K562 (cell line): ENCODE data around the gene CDT1. TPM values are rescaled to one million over a fixed set of nuclear protein-coding genes. Genes with fewer than 3 reads are reported as not detected.

Experiments
- ATAC-seq: fragments of 200-7000 bp; cut with Tn5 transposase; 3 replicates; pipeline ENCODE4 v1.9.1; 2020; ENCODE audit warnings: moderate library complexity
- BruUV-seq: library from RNA; stranded (reverse); fragments of 400-500 nt; replicated peaks from 2 replicates; lab custom pipeline; 2021; lab: Mats Ljungman, UMichigan
- CTCF ChIA-PET: fragments of 300-600 bp; formaldehyde crosslinking; extraction: SDS; loops from one replicate; lab custom pipeline; 2021; ENCODE audit warnings: low intra/inter-chr PET ratio; lab: Yijun Ruan, JAX
- POLR2A ChIA-PET: fragments of 300-600, 350-650 bp; sonication (Branson Sonifier 250); formaldehyde crosslinking; extraction: SDS; loops from one replicate; lab custom pipeline; 2021; ENCODE audit warnings: antibody characterized with exemption, inconsistent platforms; lab: Yijun Ruan, JAX
- DNase-seq, 4 experiments: peaks; one replicate each; pipeline versions ENCODE4 v3.0.0 to v3.0.0-alpha.2; 2011 to 2018; ENCODE audit warnings: low spot score in 3 of 4, mixed read lengths in 3 of 4; ENCODE audit errors: extremely low read depth in 1 of 4
- FAIRE-seq: peaks from 2 replicates; lab custom pipeline; 2011; peaks lifted over from hg19 to GRCh38; lab: Jason Lieb, UNC
- H2AFZ ChIP-seq: 2 replicates; pipeline ENCODE4 v1.6.0; 2011; ENCODE audit warnings: low read depth, low read length, control low read depth, inconsistent platforms
- H3K27ac ChIP-seq: fragments of 200-600 bp; 3 replicates; pipeline ENCODE4 v1.8.0; 2011; ENCODE audit warnings: low read depth, mild to moderate bottlenecking, control low read depth, inconsistent platforms, low read length, moderate library complexity, mixed read lengths; ENCODE audit errors: extremely low read depth
- H3K27me3 ChIP-seq, 2 experiments: fragments of 300-600 bp in 1 of 2; 2 replicates in 1 of 2; 3 replicates in 1 of 2; pipeline versions ENCODE4 v1.6.0 to v1.8.0; 2011; ENCODE audit warnings: inconsistent platforms in 2 of 2, low read length in 2 of 2, mild to moderate bottlenecking in 1 of 2, mixed read lengths in 1 of 2, moderate library complexity in 1 of 2; ENCODE audit not compliant: control insufficient read depth in 2 of 2, insufficient read depth in 2 of 2
- H3K36me3 ChIP-seq: fragments of 300-600 bp; 3 replicates; pipeline ENCODE4 v1.8.0; 2011; ENCODE audit warnings: mild to moderate bottlenecking, low read length, inconsistent platforms; ENCODE audit not compliant: control insufficient read depth, insufficient read depth
- H3K4me1 ChIP-seq, 2 experiments: fragments of 200-600 bp in 1 of 2; replicated peaks in 1 of 2; 2 replicates in 1 of 2; 3 replicates in 1 of 2; pipeline versions ENCODE4 v1.5.1 to v1.8.0; 2011; ENCODE audit warnings: inconsistent platforms in 2 of 2, low read length in 2 of 2, mild to moderate bottlenecking in 1 of 2, mixed read lengths in 1 of 2, moderate library complexity in 1 of 2; ENCODE audit not compliant: control insufficient read depth in 2 of 2, insufficient read depth in 2 of 2
- H3K4me2 ChIP-seq: 2 replicates; pipeline ENCODE4 v1.6.1; 2011; ENCODE audit warnings: low read length, control low read depth, inconsistent platforms, mixed read lengths; ENCODE audit not compliant: insufficient read depth
- H3K4me3 ChIP-seq: fragments of 200-600 bp; sonication (generic), shearing (Covaris generic); 2 replicates; pipeline ENCODE4 v1.5.1; 2016; ENCODE audit warnings: control low read depth, inconsistent platforms
- H3K79me2 ChIP-seq: fragments of 200-600 bp; 3 replicates; pipeline ENCODE4 v1.8.0; 2011; ENCODE audit warnings: low read length, inconsistent platforms; ENCODE audit not compliant: control insufficient read depth, insufficient read depth
- H3K9ac ChIP-seq, 2 experiments: 2 replicates each; pipeline versions ENCODE4 v1.6.0 to v1.6.1; 2011; ENCODE audit warnings: low read depth in 2 of 2, low read length in 2 of 2, control low read depth in 1 of 2, inconsistent platforms in 1 of 2, mild to moderate bottlenecking in 1 of 2, mixed read lengths in 1 of 2; ENCODE audit not compliant: insufficient read depth in 1 of 2
- H3K9me1 ChIP-seq: one replicate; pipeline ENCODE4 v1.6.0; 2011; ENCODE audit warnings: inconsistent platforms, mild to moderate bottlenecking, low read length, moderate library complexity; ENCODE audit not compliant: control insufficient read depth, insufficient read depth
- H3K9me3 ChIP-seq: replicated peaks from 2 replicates; pipeline ENCODE4 v1.5.1; 2011; ENCODE audit warnings: low read depth, low read length, inconsistent platforms; ENCODE audit not compliant: control insufficient read depth, insufficient read depth
- H4K20me1 ChIP-seq: replicated peaks from 2 replicates; pipeline ENCODE4 v1.6.1; 2011; ENCODE audit warnings: low read length, inconsistent platforms, mixed read lengths; ENCODE audit not compliant: control insufficient read depth, insufficient read depth
- BHLHE40 ChIP-seq: IDR thresholded peaks from 2 replicates; pipeline ENCODE4 v1.6.1; 2011; ENCODE audit warnings: low read length, improper control_type of control experiment
- HMGN3 ChIP-seq: IDR thresholded peaks from 2 replicates; pipeline ENCODE4 v1.6.1; 2011; ENCODE audit warnings: borderline replicate concordance, low read depth, mild to moderate bottlenecking, mixed read lengths, low read length; ENCODE audit not compliant: insufficient read length; ENCODE audit errors: extremely low read depth
- KDM5B ChIP-seq: fragments of 200-600 bp; sonication (generic); IDR thresholded peaks from 2 replicates; pipeline ENCODE4 v1.6.1; 2012; ENCODE audit warnings: low read depth, mild to moderate bottlenecking, moderate library complexity, low read length, control low read depth, inconsistent platforms; ENCODE audit not compliant: insufficient replicate concordance
- LARP7 ChIP-seq: fragments of 450-650 bp; IDR thresholded peaks from 2 replicates; pipeline ENCODE4 v1.6.1; 2016
- MAX ChIP-seq: sonication (generic); formaldehyde crosslinking; IDR thresholded peaks from 2 replicates; pipeline ENCODE4 v1.9.0; 2022; ENCODE audit warnings: mild to moderate bottlenecking, missing genetic modification reagents
- NCOA6 ChIP-seq: fragments of 450-650 bp; IDR thresholded peaks from 2 replicates; pipeline ENCODE4 v1.6.1; 2017; ENCODE audit warnings: mild to moderate bottlenecking
- NFIX ChIP-seq: fragments of 250-450 bp; sonication (Bioruptor Pico); IDR thresholded peaks from 2 replicates; pipeline ENCODE4 v1.4.0; 2020; ENCODE audit warnings: low read depth, mild to moderate bottlenecking, moderate library complexity
- RAD21 ChIP-seq, 2 experiments: fragments of 250-450 bp in 1 of 2; fragments of 450-650 bp in 1 of 2; sonication (Bioruptor Pico) in 1 of 2; formaldehyde crosslinking in 1 of 2; IDR thresholded peaks in 1 of 2; conservative IDR thresholded peaks in 1 of 2; 2 replicates each; pipeline versions ENCODE4 v1.4.0 to v1.8.0; 2020 to 2022; ENCODE audit warnings: mild to moderate bottlenecking in 2 of 2, moderate library complexity in 1 of 2
- RBFOX2 ChIP-seq: fragments of 200-400 bp; formaldehyde crosslinking; IDR thresholded peaks from 2 replicates; pipeline ENCODE4 v1.6.1; 2017; ENCODE audit warnings: low read depth, mild to moderate bottlenecking, low read length, moderate library complexity
- ZC3H8 ChIP-seq: fragments of 450-650 bp; IDR thresholded peaks from 2 replicates; pipeline ENCODE4 v1.6.1; 2017
- ZNF639 ChIP-seq, 2 experiments: fragments of 200-800 bp in 1 of 2; sonication (Bioruptor generic) in 1 of 2; sonication (generic) in 1 of 2; formaldehyde crosslinking in 1 of 2; IDR thresholded peaks in 1 of 2; conservative IDR thresholded peaks in 1 of 2; 2 replicates each; pipeline versions ENCODE4 v1.5.0 to v1.6.1; 2016 to 2020; ENCODE audit warnings: missing compliant biosample characterization in 1 of 2, missing genetic modification characterization in 1 of 2, missing genetic modification reagents in 1 of 2
- ZNF766 ChIP-seq: fragments of 200-800 bp; sonication (Bioruptor generic); conservative IDR thresholded peaks from 2 replicates; pipeline ENCODE4 v1.6.1; 2016; ENCODE audit warnings: missing genetic modification characterization, missing compliant biosample characterization
- ZNF785 ChIP-seq: fragments of 250-450 bp; sonication (Bioruptor Pico); IDR thresholded peaks from 2 replicates; pipeline ENCODE4 v1.4.0; 2020; ENCODE audit warnings: mild to moderate bottlenecking
- WGBS: fragments of 100-300 bp; shearing (Covaris generic); methylation state at CpG from one replicate; pipeline ENCODE4 v1.1.6; 2016; ENCODE audit warnings: low coverage, mixed read lengths; ENCODE audit not compliant: insufficient coverage; ENCODE audit errors: missing lambda C conversion rate; 5-methylcytosine and 5-hydroxymethylcytosine counted together
- in situ Hi-C: fragments of 300-500 bp; cut with MboI; formaldehyde crosslinking; loops from 4 replicates; pipeline ENCODE4 v1.15.0; 2018; ENCODE audit warnings: inconsistent platforms, mixed read lengths
- intact Hi-C: fragments of 100-400 bp; cut with micrococcal nuclease; formaldehyde crosslinking; loops from 2 replicates; pipeline ENCODE4 v1.14.2; 2022
- polyA plus RNA-seq, 8 experiments: library from polyadenylated mRNA; depleted of rRNA in 4 of 8; stranded (reverse) in 5 of 8; unstranded in 3 of 8; fragments of >200 nt; fragmentation: Nextera tagmentation in 2 of 8; fragmentation: Illumina TruSeq in 1 of 8; extraction: Ambion mirVana in 2 of 8; extraction: Trizol in 1 of 8; gene quantifications; 2 replicates each; pipeline versions ENCODE4 v1.2.1 to v1.2.3, GENCODE V29; 2011 to 2014; ENCODE audit warnings: inconsistent platforms in 1 of 8, missing spikeins in 1 of 8
- total RNA-seq, 7 experiments: library from RNA; depleted of rRNA in 6 of 7; stranded (reverse); fragments of >200 nt in 6 of 7; fragmentation: Illumina TruSeq in 2 of 7; extraction: Trizol in 2 of 7; gene quantifications; 2 replicates each; pipeline versions ENCODE4 v1.2.1 to v1.2.3, GENCODE V29; 2011 to 2021; ENCODE audit warnings: low replicate concordance in 1 of 7
- TF ChIP-seq, protein P1 (sequence below), 2 experiments: fragments of 250-450 bp in 1 of 2; fragments of 450-650 bp in 1 of 2; sonication (Bioruptor Pico) in 1 of 2; IDR thresholded peaks; 2 replicates each; pipeline versions ENCODE4 v1.6.1 to v1.8.0; 2016 to 2021; ENCODE audit warnings: mild to moderate bottlenecking in 2 of 2, moderate library complexity in 2 of 2, missing compliant biosample characterization in 1 of 2, missing genetic modification characterization in 1 of 2

CDT1 gene
- total and polyA plus RNA-seq, 9 of the 15 experiments (the other 6 are each of a cell fraction or from before 2014, with no cell fraction given), result 0.92 to 178 (median 14.2) TPM

DNA sequence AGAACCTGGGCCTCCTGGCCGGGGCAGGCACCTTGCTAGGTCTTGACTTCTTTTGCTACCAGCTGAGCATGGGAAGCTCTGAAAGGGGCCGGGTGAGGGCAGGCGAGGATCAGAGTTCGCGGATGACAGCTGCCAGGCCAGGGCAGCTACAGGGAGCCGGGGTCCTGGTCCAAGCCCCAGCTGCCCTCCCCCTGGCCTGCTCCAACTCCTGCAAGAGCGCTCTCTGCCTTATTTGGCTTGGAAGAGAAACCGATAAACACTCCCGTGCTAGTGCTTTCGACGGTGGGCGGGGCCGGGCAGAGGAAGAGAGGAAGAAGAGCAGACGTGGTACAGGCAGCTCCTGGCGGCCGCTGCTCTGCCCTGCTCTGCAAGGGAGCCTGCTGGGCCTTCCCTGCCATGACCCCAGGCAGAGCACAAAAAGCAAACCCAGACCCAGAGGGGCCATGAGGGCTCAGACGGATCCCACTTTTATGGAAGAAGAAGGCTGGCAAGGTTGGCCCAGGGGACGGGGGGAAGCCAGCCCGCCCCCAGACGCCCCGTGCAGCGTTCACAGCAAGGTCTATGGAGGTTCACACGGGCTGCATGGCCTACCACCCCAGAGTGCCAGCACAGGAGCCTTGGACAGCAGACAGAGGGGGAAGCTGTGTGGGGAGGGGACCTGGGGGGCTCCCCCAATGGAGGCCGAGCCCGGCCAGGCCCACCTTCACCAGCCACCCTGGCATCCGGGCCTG is 44.2 kb upstream of the CDT1 start:
- ATAC-seq (peak; percentile 34), FAIRE-seq (no peak), DNase-seq (peak in 1 of 4 experiments; percentile 32)
- no peak overlapping the region for H2AFZ ChIP-seq
- ChIA-PET CTCF (no interaction called here), POLR2A (interaction anchor here (0.6 to 8.9 kb wide), 10 partner anchors 12 to 804 kb away, joined by 3 to 102 read pairs (median 4); no protein-coding TSS in a partner anchor)
- peaks cover 24 to 93% of the 10 kb centered on the region in 2 experiments for H3K4me1 ChIP-seq
- no peak overlapping the region for H3K4me3 ChIP-seq
- H3K27ac ChIP-seq, result peak overlapping the region; percentile 32; the same call in 1 of the 3 replicates
- no TSS peak for BruUV-seq
- no peaks in the 10 kb centered on the region for H3K27me3 ChIP-seq
- WGBS, result 78% methylated on average over 15 of the region's 26 CpGs
- peaks cover 39% of the 10 kb centered on the region for H3K9me1 ChIP-seq
- peaks cover 87% of the 10 kb centered on the region for H4K20me1 ChIP-seq
- no peaks in the 10 kb centered on the region for H3K9me3 ChIP-seq
- H3K36me3 ChIP-seq, result peaks cover 94% of the 10 kb centered on the region
- H3K4me2 ChIP-seq, result no peak overlapping the region; the same call in 1 of the 2 replicates
- peaks cover 96% of the 10 kb centered on the region for H3K79me2 ChIP-seq
- in situ Hi-C loops, result no loop called here
- peak overlapping the region; percentile 4 to 18; a peak in 2 of 4 replicates for H3K9ac ChIP-seq
- intact Hi-C loops, result no loop called here
- TF ChIP-seq KDM5B, result no peak
- 0 out of 4 replicates have a peak, but pooled peaks of 1 of the 2 experiments have one; percentile 36 for TF ChIP-seq ZNF639 (CRISPR knock-in tag; conservative IDR thresholded peaks at IDR 0.05 in 1 of 2, IDR thresholded peaks at IDR 0.05 in 1 of 2)
- 0 out of 2 replicates have a peak, but pooled peaks have one; percentile 8 for TF ChIP-seq RBFOX2
- peak; percentile 58 for TF ChIP-seq BHLHE40
- TF ChIP-seq NFIX (CRISPR knock-in tag), result no peak
- TF ChIP-seq NCOA6, result no peak
- TF ChIP-seq LARP7, result no peak
- TF ChIP-seq ZC3H8, result no peak
- TF ChIP-seq ZNF785, result no peak
- no peak for TF ChIP-seq HMGN3
- TF ChIP-seq RAD21 (CRISPR knock-in tag; conservative IDR thresholded peaks at IDR 0.05 in 1 of 2, IDR thresholded peaks at IDR 0.05 in 1 of 2), result peak; percentile 19 to 27; a peak in 2 of 4 replicates
- no peak for TF ChIP-seq MAX
- no peak for TF ChIP-seq ZNF766 (CRISPR knock-in tag)
- TF ChIP-seq, protein P1, sequence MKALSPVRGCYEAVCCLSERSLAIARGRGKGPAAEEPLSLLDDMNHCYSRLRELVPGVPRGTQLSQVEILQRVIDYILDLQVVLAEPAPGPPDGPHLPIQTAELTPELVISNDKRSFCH (CRISPR knock-in tag; IDR thresholded peaks at IDR 0.05), result no peak
- TF ChIP-seq, protein P1 (tag; IDR thresholded peaks at IDR 0.05), result no peak
